Neutrophil (primary cell): Measurements from ENCODE around the gene TPCN1.

ENCODE experiments used
- H3K27ac ChIP-seq: fragments of 200-600 bp; sonication (generic); 2 replicates; pipeline ENCODE4 v1.5.1; 2016; ENCODE audit warnings: mild to moderate bottlenecking, moderate library complexity
- H3K27me3 ChIP-seq: fragments of 200-600 bp; sonication (generic); 2 replicates; pipeline ENCODE4 v1.6.0; 2016; ENCODE audit warnings: mild to moderate bottlenecking
- H3K36me3 ChIP-seq: fragments of 200-600 bp; sonication (generic); 2 replicates; pipeline ENCODE4 v1.5.1; 2017
- H3K4me1 ChIP-seq, 2 experiments: fragments of 200-600 bp in 1 of 2; sonication (generic) in 1 of 2; 1 replicate in 1 of 2; 2 replicates in 1 of 2; pipeline versions ENCODE4 v1.5.1 to v1.6.1; 2013 to 2016; ENCODE audit warnings: low read depth in 1 of 2, low read length in 1 of 2, mild to moderate bottlenecking in 1 of 2, moderate library complexity in 1 of 2; ENCODE audit not compliant: control insufficient read depth in 1 of 2, insufficient read depth in 1 of 2
- H3K4me3 ChIP-seq, 2 experiments: fragments of 200-600 bp in 1 of 2; sonication (generic) in 1 of 2; 1 replicate in 1 of 2; 2 replicates in 1 of 2; pipeline ENCODE4 v1.5.1; 2013 to 2016; ENCODE audit warnings: low read depth in 1 of 2, low read length in 1 of 2, mild to moderate bottlenecking in 1 of 2, moderate library complexity in 1 of 2
- H3K9me3 ChIP-seq: fragments of 200-600 bp; sonication (generic); 2 replicates; pipeline ENCODE4 v1.5.1; 2016
- CTCF ChIP-seq: fragments of 200-600 bp; sonication (generic); IDR thresholded peaks from 2 replicates; pipeline ENCODE4 v1.5.1; 2016; ENCODE audit warnings: antibody characterized with exemption

The TPCN1 gene

DNA sequence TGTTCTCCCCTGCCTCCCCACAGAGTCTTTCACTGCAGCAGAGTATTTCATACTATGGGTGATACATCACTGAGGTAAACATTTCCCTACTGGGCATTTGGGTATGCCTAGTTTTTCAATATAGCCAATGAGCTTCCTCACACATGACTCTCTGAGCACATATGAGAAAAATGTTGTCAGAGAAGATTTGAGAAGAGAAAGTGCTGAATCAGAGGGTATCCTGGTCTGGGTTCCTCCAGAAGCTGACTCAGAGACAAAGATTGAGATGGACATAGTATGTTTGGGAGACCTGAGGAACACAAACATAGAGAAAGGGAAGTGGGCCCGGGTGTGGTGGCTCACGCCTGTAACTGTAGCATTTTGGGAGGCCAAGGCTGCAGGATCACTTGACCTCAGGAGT lies 101.1 kb downstream of the TPCN1 start:
- Histone ChIP-seq H3K27me3 (no peaks in the 10 kb centered on the region), H3K9me3 (no peaks in the 10 kb centered on the region), H3K4me3 (no peak overlapping the region), H3K4me1 (no peaks in the 10 kb centered on the region), H3K27ac (peak overlapping the region; percentile 13), H3K36me3 (peaks cover 71% of the 10 kb centered on the region)
- TF ChIP-seq CTCF, result no peak

DNA sequence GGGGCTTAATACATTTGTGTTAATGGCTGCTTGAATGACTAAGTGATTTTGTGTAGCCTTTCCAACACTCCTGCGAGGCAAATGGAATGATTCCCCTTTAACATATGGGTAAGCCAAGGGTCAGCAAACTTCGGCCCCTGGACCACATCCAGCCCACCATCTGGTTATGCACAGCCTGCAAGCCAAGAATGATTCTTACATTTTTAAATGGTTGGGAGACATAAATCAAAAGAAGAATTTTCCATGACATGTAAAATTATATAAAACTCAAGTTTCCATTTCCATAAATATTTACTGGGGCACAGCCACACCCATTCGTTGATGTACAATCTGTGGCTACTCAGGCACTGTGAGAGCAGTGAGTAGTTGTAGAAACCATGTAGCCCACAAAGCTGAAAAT lies 104.7 kb downstream of the TPCN1 start:
- no peak for TF ChIP-seq CTCF
- peaks cover 0 to 6% of the 10 kb centered on the region in 2 experiments for H3K4me1 ChIP-seq

GRCh38 chr12:113326775-113327395 lies 105.6 kb downstream of the TPCN1 start:
- no peaks in the 10 kb centered on the region for H3K9me3 ChIP-seq
- peaks cover 2 to 12% of the 10 kb centered on the region in 2 experiments for H3K4me1 ChIP-seq
- no peak for TF ChIP-seq CTCF
- peaks cover 62% of the 10 kb centered on the region for H3K36me3 ChIP-seq
- H3K4me3 ChIP-seq, result no peak overlapping the region
- no peak overlapping the region for H3K27ac ChIP-seq
- H3K27me3 ChIP-seq, result no peaks in the 10 kb centered on the region

More for the DNA sequence above, 104.7 kb downstream of the TPCN1 start:
- Histone ChIP-seq H3K27ac (no peak overlapping the region), H3K9me3 (no peaks in the 10 kb centered on the region), H3K27me3 (no peaks in the 10 kb centered on the region), H3K36me3 (peaks cover 60% of the 10 kb centered on the region), H3K4me3 (no peak overlapping the region)

DNA sequence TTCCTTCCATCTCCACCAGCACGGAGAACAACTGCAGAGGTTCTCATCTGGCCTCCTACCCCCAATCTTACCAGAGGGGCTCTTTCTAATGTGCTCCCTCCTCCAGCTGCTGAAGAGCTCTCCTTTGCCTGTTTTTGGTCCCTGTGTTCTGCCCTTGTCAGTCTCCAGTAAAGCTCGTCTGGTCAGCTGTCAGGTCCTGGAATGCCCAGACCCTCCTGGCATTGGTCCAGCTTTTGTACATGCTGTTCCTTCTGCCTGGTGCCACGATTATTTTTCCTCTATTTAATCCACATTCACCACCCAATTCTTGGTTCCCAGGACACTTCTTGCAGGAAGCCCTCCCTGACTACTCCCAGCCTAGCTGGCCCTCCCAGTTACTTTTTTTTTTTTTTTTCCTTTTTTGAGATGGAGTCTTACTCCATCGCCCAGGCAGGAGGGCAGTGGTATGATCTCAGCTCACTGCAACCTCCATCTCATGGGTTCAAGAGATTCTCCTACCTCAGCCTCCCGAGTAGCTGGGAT lies 107.2 kb downstream of the TPCN1 start:
- no peak overlapping the region for H3K4me3 ChIP-seq
- H3K27ac ChIP-seq, result no peak overlapping the region
- TF ChIP-seq CTCF, result no peak
- peaks cover 50% of the 10 kb centered on the region for H3K36me3 ChIP-seq
- no peaks in the 10 kb centered on the region for H3K27me3 ChIP-seq
- H3K4me1 ChIP-seq, result peaks cover 18 to 27% of the 10 kb centered on the region in 2 experiments
- H3K9me3 ChIP-seq, result no peaks in the 10 kb centered on the region

GRCh38 chr12:113329022-113329790 lies 107.9 kb downstream of the TPCN1 start:
- H3K9me3 ChIP-seq, result no peaks in the 10 kb centered on the region
- TF ChIP-seq CTCF, result no peak
- H3K27ac ChIP-seq, result peak overlapping the region; percentile 2
- peaks cover 25 to 35% of the 10 kb centered on the region in 2 experiments for H3K4me1 ChIP-seq
- peaks cover 46% of the 10 kb centered on the region for H3K36me3 ChIP-seq
- no peaks in the 10 kb centered on the region for H3K27me3 ChIP-seq
- no peak overlapping the region for H3K4me3 ChIP-seq
